ENCODE data around the gene XXYLT1.

Gene XXYLT1

GRCh38 chr3:195172896-195173295 lies 98.1 kb downstream of the XXYLT1 start:
- ChIA-PET CTCF (no interaction called here), POLR2A (no interaction called here)
- Histone ChIP-seq H3K36me3 (ENCODE audit: control insufficient read depth in 2 of 2, insufficient read depth in 1 of 2, low read length in 2 of 2) (peaks cover 0 to 4% of the 10 kb centered on the region in 2 experiments; a peak in 1 of 3 replicates), H3K27ac (ENCODE audit: extremely low read depth, low read depth, low read length) (no peak overlapping the region), H3K4me1 (ENCODE audit: control insufficient read depth, insufficient read depth, low read length) (no peaks in the 10 kb centered on the region), H3K4me3 (ENCODE audit: low read depth, low read length) (no peak overlapping the region), H3K9me3 (ENCODE audit: control insufficient read depth, insufficient read depth, low read depth, low read length) (no peaks in the 10 kb centered on the region)
- TF ChIP-seq, protein P1, sequence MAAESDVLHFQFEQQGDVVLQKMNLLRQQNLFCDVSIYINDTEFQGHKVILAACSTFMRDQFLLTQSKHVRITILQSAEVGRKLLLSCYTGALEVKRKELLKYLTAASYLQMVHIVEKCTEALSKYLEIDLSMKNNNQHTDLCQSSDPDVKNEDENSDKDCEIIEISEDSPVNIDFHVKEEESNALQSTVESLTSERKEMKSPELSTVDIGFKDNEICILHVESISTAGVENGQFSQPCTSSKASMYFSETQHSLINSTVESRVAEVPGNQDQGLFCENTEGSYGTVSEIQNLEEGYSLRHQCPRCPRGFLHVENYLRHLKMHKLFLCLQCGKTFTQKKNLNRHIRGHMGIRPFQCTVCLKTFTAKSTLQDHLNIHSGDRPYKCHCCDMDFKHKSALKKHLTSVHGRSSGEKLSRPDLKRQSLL (tag by site-specific recombination; IDR thresholded peaks at IDR 0.05), result no peak

- Histone ChIP-seq H3K9me3 (ENCODE audit: control insufficient read depth, insufficient read depth, low read depth, low read length) (no peaks in the 10 kb centered on the region), H3K4me3 (ENCODE audit: low read depth, low read length) (no peak overlapping the region), H3K4me1 (ENCODE audit: control insufficient read depth, insufficient read depth, low read length) (no peaks in the 10 kb centered on the region), H3K36me3 (ENCODE audit: control insufficient read depth in 2 of 2, insufficient read depth in 1 of 2, low read length in 2 of 2) (peaks cover 0 to 4% of the 10 kb centered on the region in 2 experiments; a peak in 1 of 3 replicates), H3K27ac (ENCODE audit: extremely low read depth, low read depth, low read length) (no peak overlapping the region)
- no peak for TF ChIP-seq AEBP2 (tag by site-specific recombination; IDR thresholded peaks at IDR 0.05; ENCODE audit: borderline replicate concordance)
- no peak for TF ChIP-seq TCF7L2 (IDR thresholded peaks at IDR 0.05; ENCODE audit: borderline replicate concordance, low read depth, low read length)
- no peak for TF ChIP-seq ZNF175 (tag by site-specific recombination; IDR thresholded peaks at IDR 0.05)
- no peak for TF ChIP-seq ZNF426 (tag by site-specific recombination; IDR thresholded peaks at IDR 0.05)
- no peak for TF ChIP-seq ZNF654 (tag by site-specific recombination; IDR thresholded peaks at IDR 0.05; ENCODE audit: low read depth)
- TF ChIP-seq ZIC2 (tag by site-specific recombination; IDR thresholded peaks at IDR 0.05), result peak; percentile 48
- TF ChIP-seq ZNF585B (tag by site-specific recombination; IDR thresholded peaks at IDR 0.05), result no peak
- ChIA-PET POLR2A (no interaction called here), CTCF (no interaction called here)
These were observed 98.8 kb downstream of the XXYLT1 start for GRCh38 chr3:195172039-195172684.

DNA sequence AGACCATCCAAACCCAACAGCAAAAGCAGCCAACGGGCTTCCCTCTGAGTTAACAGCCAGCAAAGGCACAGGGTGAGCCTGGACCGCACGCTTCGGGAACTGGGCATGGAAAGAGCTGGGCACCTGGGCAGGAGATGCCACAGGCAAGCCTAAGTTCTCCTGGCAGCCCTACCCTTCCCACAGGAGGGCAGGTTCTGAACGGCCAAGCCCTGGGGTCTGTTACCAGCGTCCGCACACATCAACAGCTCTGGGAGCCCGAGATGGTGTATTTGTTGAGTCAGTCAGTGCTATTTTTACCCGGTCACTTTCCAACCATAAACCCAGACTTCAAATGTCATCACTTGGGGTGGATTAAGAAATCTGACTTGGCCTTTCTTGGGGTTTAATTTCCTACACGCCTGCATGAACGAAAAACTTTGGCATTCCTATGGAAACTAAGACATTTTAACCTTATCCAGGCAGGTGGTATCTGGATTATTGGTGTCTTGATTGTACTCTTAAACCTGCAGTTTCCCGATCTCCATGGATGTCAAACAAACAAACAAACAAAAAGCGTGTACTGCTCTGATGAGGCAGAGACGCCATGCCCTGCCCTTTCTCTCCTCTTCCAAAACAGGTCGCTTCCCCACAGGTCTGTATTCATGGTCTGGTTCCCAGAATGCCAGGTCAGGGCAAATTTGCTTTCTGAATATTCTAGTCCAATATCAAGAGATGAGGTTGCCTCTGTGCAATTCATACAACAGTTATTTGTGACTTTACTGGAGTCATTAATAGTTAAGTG lies 99.7 kb downstream of the XXYLT1 start:
- POLR2A ChIA-PET, result no interaction called here
- H3K4me1 ChIP-seq (ENCODE audit: control insufficient read depth, insufficient read depth, low read length), result no peaks in the 10 kb centered on the region

More for the DNA sequence above, 99.7 kb downstream of the XXYLT1 start:
- TF ChIP-seq SP2 (tag by site-specific recombination; IDR thresholded peaks at IDR 0.05) (no peak), ZNF155 (tag by site-specific recombination; IDR thresholded peaks at IDR 0.05) (no peak), INSM2 (tag by site-specific recombination; IDR thresholded peaks at IDR 0.05) (no peak), ZNF404 (tag by site-specific recombination; IDR thresholded peaks at IDR 0.05) (no peak), ZNF335 (tag by site-specific recombination; conservative IDR thresholded peaks at IDR 0.05) (no peak), ZNF777 (tag by site-specific recombination; IDR thresholded peaks at IDR 0.05; ENCODE audit: borderline replicate concordance) (no peak), ZNF548 (tag by site-specific recombination; IDR thresholded peaks at IDR 0.05) (no peak), ZNF202 (tag by site-specific recombination; IDR thresholded peaks at IDR 0.05; ENCODE audit: borderline replicate concordance) (no peak), ZNF398 (tag by site-specific recombination; IDR thresholded peaks at IDR 0.05) (no peak), ZNF324 (tag by site-specific recombination; IDR thresholded peaks at IDR 0.05) (no peak)
- Histone ChIP-seq H3K27ac (ENCODE audit: extremely low read depth, low read depth, low read length) (no peak overlapping the region), H3K9me3 (ENCODE audit: control insufficient read depth, insufficient read depth, low read depth, low read length) (no peaks in the 10 kb centered on the region), H3K36me3 (ENCODE audit: control insufficient read depth in 2 of 2, insufficient read depth in 1 of 2, low read length in 2 of 2) (peaks cover 0 to 4% of the 10 kb centered on the region in 2 experiments; a peak in 1 of 3 replicates), H3K4me3 (ENCODE audit: low read depth, low read length) (no peak overlapping the region)
- CTCF ChIA-PET, result interaction anchor here (0.6 kb wide), 1 partner anchor 56 kb away, joined by 4 read pairs; no protein-coding TSS in a partner anchor

Measured in HEK293 (cell line).